ENCODE results near the gene CYP2D6.
"Not testable (repeated sequence)": the region's sequence is repeated elsewhere in the genome, so short reads cannot be mapped to it uniquely, and the experiment has no call there.

CYP2D6 gene

GRCh38 chr22:42130639-42131431 lies at the start of gene CYP2D6:
Gene CYP2D6, minus strand, starts transcription at chr22:42130810. Its CDS starts 19 bp downstream, at chr22:42130791.
- DNase-seq (ENCODE audit: low read depth): not testable (repeated sequence)

- DNase-seq (ENCODE audit: low read depth): no peak
Measured at GRCh38 chr22:42179616-42180015, 49.0 kb upstream of the CYP2D6 start.

GRCh38 chr22:42178910-42179519 lies 48.4 kb upstream of the CYP2D6 start:
- DNase-seq (ENCODE audit: low read depth): no peak

- no peak for DNase-seq (ENCODE audit: low read depth)
Measured at GRCh38 chr22:42177891-42178336, 47.3 kb upstream of the CYP2D6 start.

GRCh38 chr22:42176255-42176915 lies 45.8 kb upstream of the CYP2D6 start:
- DNase-seq (ENCODE audit: low read depth): no peak

- DNase-seq (ENCODE audit: low read depth): no peak
Measured at GRCh38 chr22:42174062-42174461, 43.5 kb upstream of the CYP2D6 start.

GRCh38 chr22:42173183-42173926 lies 42.7 kb upstream of the CYP2D6 start:
- DNase-seq (ENCODE audit: low read depth): no peak

- no peak for DNase-seq (ENCODE audit: low read depth)
Measured at GRCh38 chr22:42172773-42173172, 42.2 kb upstream of the CYP2D6 start.

- no peak for DNase-seq (ENCODE audit: low read depth)
Measured at GRCh38 chr22:42171946-42172719, 41.5 kb upstream of the CYP2D6 start.

- DNase-seq (ENCODE audit: low read depth): no peak
Measured at GRCh38 chr22:42171417-42171816, 40.8 kb upstream of the CYP2D6 start.

- no peak for DNase-seq (ENCODE audit: low read depth)
Measured at GRCh38 chr22:42170946-42171345, 40.3 kb upstream of the CYP2D6 start.

GRCh38 chr22:42169055-42169469 lies 38.5 kb upstream of the CYP2D6 start:
- peak; percentile 34 for DNase-seq (ENCODE audit: low read depth)

GRCh38 chr22:42168476-42168875 lies 37.9 kb upstream of the CYP2D6 start:
- DNase-seq (ENCODE audit: low read depth): no peak

- no peak for DNase-seq (ENCODE audit: low read depth)
Measured at GRCh38 chr22:42167066-42167465, 36.5 kb upstream of the CYP2D6 start.

- no peak for DNase-seq (ENCODE audit: low read depth)
Measured at GRCh38 chr22:42164901-42165300, 34.3 kb upstream of the CYP2D6 start.

- DNase-seq (ENCODE audit: low read depth): no peak
Measured at GRCh38 chr22:42163515-42163914, 32.9 kb upstream of the CYP2D6 start.

- DNase-seq (ENCODE audit: low read depth): no peak
Measured at GRCh38 chr22:42162728-42163489, 32.3 kb upstream of the CYP2D6 start.

- DNase-seq (ENCODE audit: low read depth): no peak
Measured at GRCh38 chr22:42160830-42161696, 30.5 kb upstream of the CYP2D6 start.

- no peak for DNase-seq (ENCODE audit: low read depth)
Measured at GRCh38 chr22:42160251-42160650, 29.6 kb upstream of the CYP2D6 start.

All from stimulated activated CD8-positive, alpha-beta memory T cell treated with anti-CD3 and anti-CD28 coated beads, Interleukin-12 subunit alpha, Interleukin-12 subunit beta, amount 100 ng/mL, for 4 hours (primary cell).